ENCODE results near the gene HSPE1.
"Not testable (repeated sequence)": the region's sequence is repeated elsewhere in the genome, so short reads cannot be mapped to it uniquely, and the experiment has no call there.

HSPE1 gene

GRCh38 chr2:197455428-197455827 is 44.8 kb upstream of the HSPE1 start:
- no peaks in the 10 kb centered on the region for H3K27me3 ChIP-seq
- peaks cover 13 to 45% (median 18%) of the 10 kb centered on the region in 10 experiments for H3K4me1 ChIP-seq
- H4K20me1 ChIP-seq, result peaks cover 43 to 66% (median 64%) of the 10 kb centered on the region in 11 experiments; a peak in 21 of 22 replicates
- no peak for TF ChIP-seq Cebpa-rat (IDR thresholded peaks at IDR 0.05)
- peaks cover 14 to 42% (median 26%) of the 10 kb centered on the region in 11 experiments; a peak in 21 of 22 replicates for H3K36me3 ChIP-seq
- H3K9ac ChIP-seq, result peak overlapping the region in 4 of 11 experiments; percentile 89 to 97 (median 95); a peak in 5 of 22 replicates
- H3K27ac ChIP-seq, result no peak overlapping the region
- H3K4me3 ChIP-seq, result peak overlapping the region in 3 of 10 experiments; percentile 74 to 83 (median 80); a peak in 6 of 20 replicates
- peaks cover 0 to 6% (median 0%) of the 10 kb centered on the region in 11 experiments; a peak in 5 of 22 replicates for H3K9me3 ChIP-seq (replicated peaks in 1 of 11)
- H3K4me2 ChIP-seq, result peak overlapping the region; percentile 60 to 95 (median 81)

- Histone ChIP-seq H3K9me3 (replicated peaks in 1 of 11) (no peaks in the 10 kb centered on the region), H3K27me3 (no peaks in the 10 kb centered on the region), H3K4me1 (peaks cover 0 to 21% (median 0%) of the 10 kb centered on the region in 10 experiments; a peak in 6 of 20 replicates), H3K9ac (no peak overlapping the region), H3K36me3 (peaks cover 62 to 86% (median 70%) of the 10 kb centered on the region in 11 experiments), H4K20me1 (peaks cover 34 to 89% (median 52%) of the 10 kb centered on the region in 11 experiments; a peak in 20 of 22 replicates), H3K27ac (no peak overlapping the region), H3K4me3 (no peak overlapping the region), H3K4me2 (no peak overlapping the region)
- no peak for TF ChIP-seq Cebpa-rat (IDR thresholded peaks at IDR 0.05)
Observed at GRCh38 chr2:197460649-197461048, 39.5 kb upstream of the HSPE1 start.

GRCh38 chr2:197461057-197461456 is 39.1 kb upstream of the HSPE1 start:
- H3K4me3 ChIP-seq, result no peak overlapping the region
- H3K9ac ChIP-seq, result no peak overlapping the region
- no peak overlapping the region for H3K27ac ChIP-seq
- H3K27me3 ChIP-seq, result no peaks in the 10 kb centered on the region
- no peak for TF ChIP-seq Cebpa-rat (IDR thresholded peaks at IDR 0.05)
- H3K36me3 ChIP-seq, result peaks cover 62 to 86% (median 70%) of the 10 kb centered on the region in 11 experiments
- H3K9me3 ChIP-seq (replicated peaks in 1 of 11), result no peaks in the 10 kb centered on the region
- H3K4me1 ChIP-seq, result peaks cover 0 to 21% (median 0%) of the 10 kb centered on the region in 10 experiments; a peak in 5 of 20 replicates
- H4K20me1 ChIP-seq, result peaks cover 30 to 89% (median 49%) of the 10 kb centered on the region in 11 experiments; a peak in 20 of 22 replicates
- no peak overlapping the region for H3K4me2 ChIP-seq

GRCh38 chr2:197464175-197464574 is 36.0 kb upstream of the HSPE1 start:
- Histone ChIP-seq H3K9ac (no peak overlapping the region), H3K27ac (no peak overlapping the region), H3K9me3 (replicated peaks in 1 of 11) (no peaks in the 10 kb centered on the region), H4K20me1 (peaks cover 4 to 76% (median 25%) of the 10 kb centered on the region in 11 experiments; a peak in 20 of 22 replicates), H3K27me3 (no peaks in the 10 kb centered on the region), H3K4me2 (no peak overlapping the region), H3K4me3 (no peak overlapping the region), H3K36me3 (peaks cover 91 to 98% (median 96%) of the 10 kb centered on the region in 11 experiments), H3K4me1 (0 out of 20 replicates have a peak, but pooled peaks cover 0 to 2% (median 0%) of the 10 kb centered on the region in 10 experiments)
- no peak for TF ChIP-seq Cebpa-rat (IDR thresholded peaks at IDR 0.05)

- Histone ChIP-seq H3K27me3 (no peaks in the 10 kb centered on the region), H3K27ac (no peak overlapping the region), H3K9me3 (replicated peaks in 1 of 11) (no peaks in the 10 kb centered on the region; a peak in 2 of 22 replicates), H3K9ac (no peak overlapping the region), H3K36me3 (peaks cover 95 to 100% (median 98%) of the 10 kb centered on the region in 11 experiments), H3K4me2 (no peak overlapping the region), H3K4me1 (peaks cover 0 to 11% (median 9%) of the 10 kb centered on the region in 10 experiments; a peak in 13 of 20 replicates), H3K4me3 (no peak overlapping the region), H4K20me1 (peaks cover 0 to 24% (median 0%) of the 10 kb centered on the region in 11 experiments; a peak in 10 of 22 replicates)
- TF ChIP-seq Cebpa-rat (IDR thresholded peaks at IDR 0.05), result no peak
Observed at GRCh38 chr2:197472166-197472565, 28.0 kb upstream of the HSPE1 start.

GRCh38 chr2:197477797-197478196 is 22.4 kb upstream of the HSPE1 start:
- Histone ChIP-seq H3K9ac (no peak overlapping the region; a peak in 1 of 22 replicates), H4K20me1 (peaks cover 0 to 14% (median 0%) of the 10 kb centered on the region in 11 experiments; a peak in 5 of 22 replicates), H3K4me1 (peaks cover 12 to 48% (median 37%) of the 10 kb centered on the region in 10 experiments), H3K36me3 (peaks cover 52 to 89% (median 75%) of the 10 kb centered on the region in 11 experiments), H3K27ac (peak overlapping the region in 9 of 11 experiments; percentile 6 to 68 (median 42); a peak in 12 of 22 replicates), H3K9me3 (replicated peaks in 1 of 11) (peaks cover 0 to 11% (median under 1%) of the 10 kb centered on the region in 11 experiments; a peak in 13 of 22 replicates), H3K4me3 (no peak overlapping the region), H3K4me2 (peak overlapping the region in 10 of 11 experiments; percentile 56 to 85 (median 68); a peak in 19 of 22 replicates), H3K27me3 (no peaks in the 10 kb centered on the region)
- no peak for TF ChIP-seq Cebpa-rat (IDR thresholded peaks at IDR 0.05)

- no peaks in the 10 kb centered on the region for H3K27me3 ChIP-seq
- no peak overlapping the region for H3K9ac ChIP-seq
- no peak overlapping the region for H3K4me3 ChIP-seq
- peaks cover 47 to 89% (median 75%) of the 10 kb centered on the region in 11 experiments for H3K36me3 ChIP-seq
- H3K27ac ChIP-seq, result peak overlapping the region in 4 of 11 experiments; percentile 28 to 68 (median 50); a peak in 7 of 22 replicates
- no peak for TF ChIP-seq Cebpa-rat (IDR thresholded peaks at IDR 0.05)
- peaks cover 12 to 48% (median 37%) of the 10 kb centered on the region in 10 experiments for H3K4me1 ChIP-seq
- peak overlapping the region in 5 of 11 experiments; percentile 64 to 85 (median 68); a peak in 7 of 22 replicates for H3K4me2 ChIP-seq
- H3K9me3 ChIP-seq (replicated peaks in 1 of 11), result peaks cover 21 to 36% (median 27%) of the 10 kb centered on the region in 11 experiments
- peaks cover 0 to 14% (median 4%) of the 10 kb centered on the region in 11 experiments; a peak in 7 of 22 replicates for H4K20me1 ChIP-seq
Observed at GRCh38 chr2:197480165-197481036, 19.8 kb upstream of the HSPE1 start.

- peaks cover 0 to 16% (median 8%) of the 10 kb centered on the region in 10 experiments; a peak in 14 of 20 replicates for H3K4me1 ChIP-seq
- H3K4me3 ChIP-seq, result 0 out of 20 replicates have a peak overlapping the region, but pooled peaks of 1 of the 10 experiments have one; percentile 19
- H3K9me3 ChIP-seq (replicated peaks in 1 of 11), result peaks cover 21 to 50% (median 36%) of the 10 kb centered on the region in 11 experiments
- not testable (repeated sequence) for H3K27me3 ChIP-seq, H3K4me2 ChIP-seq, H3K27ac ChIP-seq, H3K9ac ChIP-seq
- H3K36me3 ChIP-seq, result peaks cover 60 to 98% (median 85%) of the 10 kb centered on the region in 11 experiments
- peaks cover 3 to 47% (median 24%) of the 10 kb centered on the region in 11 experiments; a peak in 18 of 22 replicates for H4K20me1 ChIP-seq
Observed at GRCh38 chr2:197484248-197484647, 15.9 kb upstream of the HSPE1 start.

All from BLaER1 treated with 17β-estradiol and CSF1 and Interleukin-3, amounts not matched to agents 10 nM and 100 nM (cell line).